GM12878 (cell line): Measurements from ENCODE around the gene TMBIM1. TPM values are rescaled to one million over a fixed set of nuclear protein-coding genes. Genes with fewer than 3 reads are reported as not detected.

Experiments
- ATAC-seq: fragments of 200-7000 bp; cut with Tn5 transposase; 3 replicates; pipeline ENCODE4 v1.9.1; 2020; ENCODE audit warnings: mild to moderate bottlenecking, moderate library complexity
- BruUV-seq: library from RNA; stranded (reverse); fragments of 400-500 nt; replicated peaks from 2 replicates; lab custom pipeline; 2021; lab: Mats Ljungman, UMichigan
- CTCF ChIA-PET: fragments of 300-600 bp; sonication (Branson Sonifier 250); formaldehyde crosslinking; extraction: SDS; loops from one replicate; lab custom pipeline; 2021; ENCODE audit warnings: inconsistent platforms; lab: Yijun Ruan, JAX
- POLR2A ChIA-PET: fragments of 350-600 bp; formaldehyde crosslinking; extraction: SDS; loops from one replicate; lab custom pipeline; 2021; ENCODE audit warnings: inconsistent platforms; lab: Charles Lee
- RAD21 ChIA-PET: fragments of 300-600 bp; sonication (Branson Sonifier 250); formaldehyde crosslinking; loops from one replicate; lab custom pipeline; 2023; ENCODE audit warnings: antibody characterized with exemption; ENCODE audit not compliant: unreplicated experiment; lab: Charles Lee
- SMC1A ChIA-PET: fragments of 300-600 bp; sonication (Branson Sonifier 250); formaldehyde crosslinking; loops from one replicate; lab custom pipeline; 2023; ENCODE audit not compliant: unreplicated experiment, uncharacterized antibody; lab: Charles Lee
- DNase-seq: peaks from one replicate; pipeline ENCODE4 v3.0.0-alpha.2; 2011; ENCODE audit warnings: low read depth, low spot score
- FAIRE-seq: peaks from 3 replicates; lab custom pipeline; 2011; peaks lifted over from hg19 to GRCh38; lab: Jason Lieb, UNC
- H2AFZ ChIP-seq: 2 replicates; pipeline ENCODE4 v1.6.0; 2011; ENCODE audit warnings: low read depth, low read length, control low read depth; ENCODE audit not compliant: control insufficient read depth
- H3K27ac ChIP-seq: 2 replicates; pipeline ENCODE4 v1.5.1; 2011; ENCODE audit warnings: control low read depth; ENCODE audit not compliant: control insufficient read depth, insufficient read depth
- H3K27me3 ChIP-seq, 2 experiments: replicated peaks in 1 of 2; 2 replicates each; pipeline versions ENCODE4 v1.6.0 to v1.6.1; 2011; ENCODE audit warnings: low read length in 1 of 2; ENCODE audit not compliant: control insufficient read depth in 2 of 2, insufficient read depth in 2 of 2
- H3K36me3 ChIP-seq, 2 experiments: 2 replicates each; pipeline ENCODE4 v1.5.1; 2011; ENCODE audit warnings: low read length in 1 of 2; ENCODE audit not compliant: control insufficient read depth in 2 of 2, insufficient read depth in 2 of 2
- H3K4me1 ChIP-seq: 2 replicates; pipeline ENCODE4 v1.6.1; 2011; ENCODE audit warnings: mild to moderate bottlenecking, low read length, moderate library complexity, mixed read lengths; ENCODE audit not compliant: control insufficient read depth, insufficient read depth
- H3K4me2 ChIP-seq: 2 replicates; pipeline ENCODE4 v1.6.0; 2011; ENCODE audit warnings: control low read depth; ENCODE audit not compliant: control insufficient read depth, insufficient read depth
- H3K4me3 ChIP-seq: fragments of 200-600 bp; sonication (generic); 2 replicates; pipeline ENCODE4 v1.5.1; 2016
- H3K79me2 ChIP-seq: 2 replicates; pipeline ENCODE4 v1.6.0; 2011; ENCODE audit warnings: low read length; ENCODE audit not compliant: control insufficient read depth, insufficient read depth
- H3K9ac ChIP-seq: 2 replicates; pipeline ENCODE4 v1.8.0; 2011; ENCODE audit warnings: low read length, control low read depth, mixed read lengths; ENCODE audit not compliant: control insufficient read depth, insufficient read depth
- H3K9me3 ChIP-seq: replicated peaks from 3 replicates; pipeline ENCODE4 v1.5.1; 2011; ENCODE audit warnings: mild to moderate bottlenecking, low read length; ENCODE audit not compliant: control insufficient read depth, insufficient read depth
- H4K20me1 ChIP-seq: 2 replicates; pipeline ENCODE4 v1.6.0; 2011; ENCODE audit not compliant: control insufficient read depth, insufficient read depth
- ASH2L ChIP-seq: fragments of 300-600, 200-600 bp; sonication (generic); IDR thresholded peaks from 2 replicates; pipeline ENCODE4 v1.6.1; 2017; ENCODE audit warnings: low read depth, mild to moderate bottlenecking, borderline replicate concordance
- BRCA1 ChIP-seq: IDR thresholded peaks from 2 replicates; pipeline ENCODE4 v1.6.1; 2011; ENCODE audit warnings: low read depth, low read length, improper control_type of control experiment
- GATAD2B ChIP-seq: fragments of 450-650 bp; conservative IDR thresholded peaks from 2 replicates; pipeline ENCODE4 v1.6.1; 2017; ENCODE audit warnings: low read depth, mild to moderate bottlenecking, moderate library complexity
- IRF5 ChIP-seq: fragments of 450-650 bp; IDR thresholded peaks from 2 replicates; pipeline ENCODE4 v1.6.1; 2017; ENCODE audit warnings: borderline replicate concordance
- PAX5 ChIP-seq: IDR thresholded peaks from 2 replicates; pipeline ENCODE4 v1.6.1; 2011; ENCODE audit warnings: low read depth, low read length, borderline replicate concordance
- PML ChIP-seq: IDR thresholded peaks from 2 replicates; pipeline ENCODE4 v1.6.1; 2012; ENCODE audit warnings: low read length, inconsistent platforms
- RUNX3 ChIP-seq: IDR thresholded peaks from 2 replicates; pipeline ENCODE4 v1.6.1; 2012; ENCODE audit warnings: low read length, inconsistent platforms
- USF1 ChIP-seq: IDR thresholded peaks from 2 replicates; pipeline ENCODE4 v1.6.1; 2011; ENCODE audit warnings: borderline replicate concordance, low read depth, mild to moderate bottlenecking, moderate library complexity, mixed read lengths, low read length; ENCODE audit not compliant: insufficient read depth; ENCODE audit errors: extremely low read length
- whole genome bisulfite sequencing: methylation state at CpG from one replicate; pipeline ENCODE4 v1.1.6; 2016; ENCODE audit warnings: low lambda C conversion rate; ENCODE audit not compliant: insufficient replicate concordance, insufficient coverage; ENCODE audit errors: missing lambda C conversion rate; 5-methylcytosine and 5-hydroxymethylcytosine counted together
- in situ Hi-C: fragments of 300-500 bp; cut with MboI; formaldehyde crosslinking; loops from 9 replicates; pipeline ENCODE4 v1.14.3; 2018; ENCODE audit warnings: mixed read lengths
- intact Hi-C: fragments of 100-400 bp; cut with micrococcal nuclease; formaldehyde crosslinking; loops from one replicate; pipeline ENCODE4 v1.14.2; 2022; ENCODE audit not compliant: unreplicated experiment
- polyA plus RNA-seq, 11 experiments: library from polyadenylated mRNA; depleted of rRNA in 4 of 11; unstranded in 6 of 11; stranded (reverse) in 5 of 11; fragments of >200 nt; fragmentation: Nextera tagmentation in 4 of 11; fragmentation: Illumina TruSeq in 1 of 11; extraction: Ambion mirVana in 4 of 11; extraction: Trizol in 1 of 11; gene quantifications; 1 replicate in 1 of 11; 2 replicates in 10 of 11; pipeline versions ENCODE4 v1.2.1 to v1.2.3, GENCODE V29; 2011 to 2016; ENCODE audit warnings: inconsistent platforms in 2 of 11, missing spikeins in 2 of 11, low read depth in 1 of 11
- total RNA-seq, 4 experiments: library from RNA; depleted of rRNA in 3 of 4; stranded (reverse); fragments of >200 nt in 3 of 4; fragmentation: Illumina TruSeq in 1 of 4; extraction: Trizol in 1 of 4; gene quantifications; 2 replicates each; pipeline versions ENCODE4 v1.2.1 to v1.2.3, GENCODE V29; 2013 to 2021
- TF ChIP-seq, protein P1 (sequence below): IDR thresholded peaks from 2 replicates; pipeline ENCODE4 v1.6.1; 2012; ENCODE audit warnings: mild to moderate bottlenecking, low read depth, low read length
- TF ChIP-seq, protein P2 (sequence below): IDR thresholded peaks from 2 replicates; pipeline ENCODE4 v1.6.1; 2012; ENCODE audit warnings: improper control_type of control experiment, low read depth, low read length; ENCODE audit not compliant: insufficient replicate concordance

TMBIM1 gene
- total and polyA plus RNA-seq, 10 of the 15 experiments (the other 5 are each of a cell fraction or from before 2014, with no cell fraction given), result 6.1 to 38.3 (median 26.2) TPM

- Histone ChIP-seq H3K9me3 (no peaks in the 10 kb centered on the region), H3K4me1 (peaks cover 33% of the 10 kb centered on the region), H3K4me2 (no peak overlapping the region), H3K27me3 (no peaks in the 10 kb centered on the region), H2AFZ (no peak overlapping the region), H3K27ac (no peak overlapping the region), H3K79me2 (no peaks in the 10 kb centered on the region), H3K9ac (no peak overlapping the region), H3K36me3 (peaks cover 7 to 16% of the 10 kb centered on the region in 2 experiments), H3K4me3 (no peak overlapping the region), H4K20me1 (no peaks in the 10 kb centered on the region)
- no peak for ATAC-seq
- CTCF ChIA-PET, result interaction anchor here (0.9 to 4.7 kb wide), 7 partner anchors 12 to 74 kb away, joined by 3 to 25 read pairs (median 5); partner anchors contain the start of genes AAMP and PNKD
- FAIRE-seq, result no peak
- POLR2A ChIA-PET, result interaction anchor here (0.6 to 2.5 kb wide), 2 partner anchors 11 to 24 kb away, joined by 3 to 19 read pairs; partner anchors contain the start of genes AAMP and PNKD
- no peak for DNase-seq
- BruUV-seq, result no TSS peak
- SMC1A ChIA-PET, result interaction anchor here (3.2 kb wide), 1 partner anchor 74 kb away, joined by 15 read pairs; no protein-coding TSS in a partner anchor
- intact Hi-C loops (loop anchor here (5.0 kb wide), 1 partner anchor 92 kb away; the partner anchor contains the start of gene CXCR1), in situ Hi-C loops (loop anchor here (5.0 kb wide), 1 partner anchor 72 kb away; no protein-coding TSS in a partner anchor)
- 86% methylated on average over 15 of the region's 15 CpGs for WGBS
- RAD21 ChIA-PET, result no interaction called here
- TF ChIP-seq ASH2L (no peak), GATAD2B (no peak), PML (no peak), RUNX3 (no peak), BRCA1 (no peak), IRF5 (no peak), USF1 (no peak), PAX5 (no peak)
- TF ChIP-seq, protein P1, sequence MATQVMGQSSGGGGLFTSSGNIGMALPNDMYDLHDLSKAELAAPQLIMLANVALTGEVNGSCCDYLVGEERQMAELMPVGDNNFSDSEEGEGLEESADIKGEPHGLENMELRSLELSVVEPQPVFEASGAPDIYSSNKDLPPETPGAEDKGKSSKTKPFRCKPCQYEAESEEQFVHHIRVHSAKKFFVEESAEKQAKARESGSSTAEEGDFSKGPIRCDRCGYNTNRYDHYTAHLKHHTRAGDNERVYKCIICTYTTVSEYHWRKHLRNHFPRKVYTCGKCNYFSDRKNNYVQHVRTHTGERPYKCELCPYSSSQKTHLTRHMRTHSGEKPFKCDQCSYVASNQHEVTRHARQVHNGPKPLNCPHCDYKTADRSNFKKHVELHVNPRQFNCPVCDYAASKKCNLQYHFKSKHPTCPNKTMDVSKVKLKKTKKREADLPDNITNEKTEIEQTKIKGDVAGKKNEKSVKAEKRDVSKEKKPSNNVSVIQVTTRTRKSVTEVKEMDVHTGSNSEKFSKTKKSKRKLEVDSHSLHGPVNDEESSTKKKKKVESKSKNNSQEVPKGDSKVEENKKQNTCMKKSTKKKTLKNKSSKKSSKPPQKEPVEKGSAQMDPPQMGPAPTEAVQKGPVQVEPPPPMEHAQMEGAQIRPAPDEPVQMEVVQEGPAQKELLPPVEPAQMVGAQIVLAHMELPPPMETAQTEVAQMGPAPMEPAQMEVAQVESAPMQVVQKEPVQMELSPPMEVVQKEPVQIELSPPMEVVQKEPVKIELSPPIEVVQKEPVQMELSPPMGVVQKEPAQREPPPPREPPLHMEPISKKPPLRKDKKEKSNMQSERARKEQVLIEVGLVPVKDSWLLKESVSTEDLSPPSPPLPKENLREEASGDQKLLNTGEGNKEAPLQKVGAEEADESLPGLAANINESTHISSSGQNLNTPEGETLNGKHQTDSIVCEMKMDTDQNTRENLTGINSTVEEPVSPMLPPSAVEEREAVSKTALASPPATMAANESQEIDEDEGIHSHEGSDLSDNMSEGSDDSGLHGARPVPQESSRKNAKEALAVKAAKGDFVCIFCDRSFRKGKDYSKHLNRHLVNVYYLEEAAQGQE, result no peak
- TF ChIP-seq, protein P2, sequence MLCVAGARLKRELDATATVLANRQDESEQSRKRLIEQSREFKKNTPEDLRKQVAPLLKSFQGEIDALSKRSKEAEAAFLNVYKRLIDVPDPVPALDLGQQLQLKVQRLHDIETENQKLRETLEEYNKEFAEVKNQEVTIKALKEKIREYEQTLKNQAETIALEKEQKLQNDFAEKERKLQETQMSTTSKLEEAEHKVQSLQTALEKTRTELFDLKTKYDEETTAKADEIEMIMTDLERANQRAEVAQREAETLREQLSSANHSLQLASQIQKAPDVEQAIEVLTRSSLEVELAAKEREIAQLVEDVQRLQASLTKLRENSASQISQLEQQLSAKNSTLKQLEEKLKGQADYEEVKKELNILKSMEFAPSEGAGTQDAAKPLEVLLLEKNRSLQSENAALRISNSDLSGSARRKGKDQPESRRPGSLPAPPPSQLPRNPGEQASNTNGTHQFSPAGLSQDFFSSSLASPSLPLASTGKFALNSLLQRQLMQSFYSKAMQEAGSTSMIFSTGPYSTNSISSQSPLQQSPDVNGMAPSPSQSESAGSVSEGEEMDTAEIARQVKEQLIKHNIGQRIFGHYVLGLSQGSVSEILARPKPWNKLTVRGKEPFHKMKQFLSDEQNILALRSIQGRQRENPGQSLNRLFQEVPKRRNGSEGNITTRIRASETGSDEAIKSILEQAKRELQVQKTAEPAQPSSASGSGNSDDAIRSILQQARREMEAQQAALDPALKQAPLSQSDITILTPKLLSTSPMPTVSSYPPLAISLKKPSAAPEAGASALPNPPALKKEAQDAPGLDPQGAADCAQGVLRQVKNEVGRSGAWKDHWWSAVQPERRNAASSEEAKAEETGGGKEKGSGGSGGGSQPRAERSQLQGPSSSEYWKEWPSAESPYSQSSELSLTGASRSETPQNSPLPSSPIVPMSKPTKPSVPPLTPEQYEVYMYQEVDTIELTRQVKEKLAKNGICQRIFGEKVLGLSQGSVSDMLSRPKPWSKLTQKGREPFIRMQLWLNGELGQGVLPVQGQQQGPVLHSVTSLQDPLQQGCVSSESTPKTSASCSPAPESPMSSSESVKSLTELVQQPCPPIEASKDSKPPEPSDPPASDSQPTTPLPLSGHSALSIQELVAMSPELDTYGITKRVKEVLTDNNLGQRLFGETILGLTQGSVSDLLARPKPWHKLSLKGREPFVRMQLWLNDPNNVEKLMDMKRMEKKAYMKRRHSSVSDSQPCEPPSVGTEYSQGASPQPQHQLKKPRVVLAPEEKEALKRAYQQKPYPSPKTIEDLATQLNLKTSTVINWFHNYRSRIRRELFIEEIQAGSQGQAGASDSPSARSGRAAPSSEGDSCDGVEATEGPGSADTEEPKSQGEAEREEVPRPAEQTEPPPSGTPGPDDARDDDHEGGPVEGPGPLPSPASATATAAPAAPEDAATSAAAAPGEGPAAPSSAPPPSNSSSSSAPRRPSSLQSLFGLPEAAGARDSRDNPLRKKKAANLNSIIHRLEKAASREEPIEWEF, result no peak
These were observed 33.0 kb downstream of the TMBIM1 start for GRCh38 chr2:218259099-218259961.
